ENCODE data around the gene GLIPR2.

DNA sequence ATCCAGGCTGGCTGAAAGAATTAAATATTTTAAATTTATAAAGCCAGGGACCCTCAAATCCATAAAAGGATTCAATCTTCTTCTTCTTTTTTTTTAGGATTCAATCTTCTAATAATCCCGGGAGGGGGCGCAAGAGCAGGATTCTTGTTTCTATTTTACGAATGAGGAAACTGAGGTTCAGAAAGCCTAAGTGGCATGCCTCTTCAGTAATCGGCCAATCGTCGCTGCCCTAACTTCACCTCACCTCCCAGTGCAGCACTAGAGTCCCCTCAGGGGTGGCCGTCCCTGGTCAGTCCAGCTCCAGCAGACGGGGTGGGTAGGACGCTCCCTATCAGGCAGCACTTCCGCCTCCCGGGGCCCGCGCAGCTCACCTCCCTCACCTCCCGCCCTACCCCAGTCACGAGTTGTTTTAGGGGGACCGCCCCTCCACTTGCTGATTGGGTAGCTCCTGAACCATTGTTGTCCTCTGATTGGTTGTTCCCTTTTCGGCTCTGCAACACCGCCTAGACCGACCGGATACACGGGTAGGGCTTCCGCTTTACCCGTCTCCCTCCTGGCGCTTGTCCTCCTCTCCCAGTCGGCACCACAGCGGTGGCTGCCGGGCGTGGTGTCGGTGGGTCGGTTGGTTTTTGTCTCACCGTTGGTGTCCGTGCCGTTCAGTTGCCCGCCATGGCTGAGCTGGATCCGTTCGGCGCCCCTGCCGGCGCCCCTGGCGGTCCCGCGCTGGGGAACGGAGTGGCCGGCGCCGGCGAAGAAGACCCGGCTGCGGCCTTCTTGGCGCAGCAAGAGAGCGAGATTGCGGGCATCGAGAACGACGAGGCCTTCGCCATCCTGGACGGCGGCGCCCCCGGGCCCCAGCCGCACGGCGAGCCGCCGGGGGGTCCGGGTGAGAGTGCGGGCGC is 54.1 kb downstream of the GLIPR2 start, which contains the start of gene CLTA:
- TF ChIP-seq, protein P1, sequence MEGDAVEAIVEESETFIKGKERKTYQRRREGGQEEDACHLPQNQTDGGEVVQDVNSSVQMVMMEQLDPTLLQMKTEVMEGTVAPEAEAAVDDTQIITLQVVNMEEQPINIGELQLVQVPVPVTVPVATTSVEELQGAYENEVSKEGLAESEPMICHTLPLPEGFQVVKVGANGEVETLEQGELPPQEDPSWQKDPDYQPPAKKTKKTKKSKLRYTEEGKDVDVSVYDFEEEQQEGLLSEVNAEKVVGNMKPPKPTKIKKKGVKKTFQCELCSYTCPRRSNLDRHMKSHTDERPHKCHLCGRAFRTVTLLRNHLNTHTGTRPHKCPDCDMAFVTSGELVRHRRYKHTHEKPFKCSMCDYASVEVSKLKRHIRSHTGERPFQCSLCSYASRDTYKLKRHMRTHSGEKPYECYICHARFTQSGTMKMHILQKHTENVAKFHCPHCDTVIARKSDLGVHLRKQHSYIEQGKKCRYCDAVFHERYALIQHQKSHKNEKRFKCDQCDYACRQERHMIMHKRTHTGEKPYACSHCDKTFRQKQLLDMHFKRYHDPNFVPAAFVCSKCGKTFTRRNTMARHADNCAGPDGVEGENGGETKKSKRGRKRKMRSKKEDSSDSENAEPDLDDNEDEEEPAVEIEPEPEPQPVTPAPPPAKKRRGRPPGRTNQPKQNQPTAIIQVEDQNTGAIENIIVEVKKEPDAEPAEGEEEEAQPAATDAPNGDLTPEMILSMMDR (IDR thresholded peaks at IDR 0.05 in 8 of 11, conservative IDR thresholded peaks at IDR 0.05 in 3 of 11), result peak in 8 of 11 experiments; percentile 13 to 64 (median 53)
- peak in 2 of 3 donors; percentile 45 to 64 for TF ChIP-seq POLR2A (IDR thresholded peaks at IDR 0.05)
- TF ChIP-seq POLR2AphosphoS5 (IDR thresholded peaks at IDR 0.05), result peak; percentile 97
